GM12878 (cell line): Measurements from ENCODE around the gene CACNA1E.

Experiments used
- CHD2 ChIP-seq: IDR thresholded peaks from 2 replicates; pipeline ENCODE4 v1.6.1; 2011; ENCODE audit warnings: low read depth, low read length, improper control_type of control experiment, borderline replicate concordance
- CTCF ChIP-seq, 3 experiments: IDR thresholded peaks in 2 of 3; conservative IDR thresholded peaks in 1 of 3; 2 replicates each; pipeline ENCODE4 v1.5.1; 2011; ENCODE audit warnings: low read depth in 3 of 3, low read length in 3 of 3, mild to moderate bottlenecking in 3 of 3, control low read depth in 2 of 3, moderate library complexity in 2 of 3, inconsistent platforms in 1 of 3, mixed read lengths in 1 of 3; ENCODE audit not compliant: control insufficient read depth in 2 of 3, insufficient read depth in 1 of 3; ENCODE audit errors: extremely low read depth in 1 of 3
- ESRRA ChIP-seq: IDR thresholded peaks from 2 replicates; pipeline ENCODE4 v1.6.1; 2012; ENCODE audit warnings: mild to moderate bottlenecking, low read length, improper control_type of control experiment
- ETV6 ChIP-seq, 2 experiments: fragments of 450-650 bp in 1 of 2; IDR thresholded peaks in 1 of 2; conservative IDR thresholded peaks in 1 of 2; 2 replicates each; pipeline ENCODE4 v1.6.1; 2014; ENCODE audit warnings: antibody characterized with exemption in 1 of 2, borderline replicate concordance in 1 of 2, low read depth in 1 of 2, mild to moderate bottlenecking in 1 of 2, moderate library complexity in 1 of 2
- EZH2 ChIP-seq: IDR thresholded peaks from 2 replicates; pipeline ENCODE4 v1.6.1; 2012; ENCODE audit warnings: low read depth, mild to moderate bottlenecking, control low read depth, inconsistent platforms, low read length, borderline replicate concordance; ENCODE audit not compliant: control insufficient read depth
- KDM1A ChIP-seq: fragments of 200-600 bp; sonication (generic); IDR thresholded peaks from 2 replicates; pipeline ENCODE4 v1.6.1; 2016; ENCODE audit warnings: borderline replicate concordance
- MLLT1 ChIP-seq: fragments of 450-650 bp; IDR thresholded peaks from 2 replicates; pipeline ENCODE4 v1.6.1; 2016; ENCODE audit warnings: mild to moderate bottlenecking
- MXI1 ChIP-seq: fragments of 150-350 bp; IDR thresholded peaks from 2 replicates; pipeline ENCODE4 v1.6.1; 2011; ENCODE audit warnings: low read depth, mild to moderate bottlenecking, inconsistent platforms, low read length, improper control_type of control experiment
- MYC ChIP-seq: IDR thresholded peaks from 2 replicates; pipeline ENCODE4 v1.6.1; 2011; ENCODE audit warnings: mild to moderate bottlenecking, low read length, moderate library complexity, inconsistent platforms; ENCODE audit not compliant: insufficient read depth, insufficient replicate concordance, insufficient read length, severe bottlenecking
- POLR2A ChIP-seq: IDR thresholded peaks from 2 replicates; pipeline ENCODE4 v1.6.1; 2011; ENCODE audit warnings: low read depth, mild to moderate bottlenecking, low read length
- POLR2AphosphoS5 ChIP-seq: IDR thresholded peaks from 2 replicates; pipeline ENCODE4 v1.6.1; 2011; ENCODE audit warnings: mild to moderate bottlenecking, low read length, inconsistent platforms
- SIN3A ChIP-seq: IDR thresholded peaks from 2 replicates; pipeline ENCODE4 v1.6.1; 2012; ENCODE audit warnings: low read depth, low read length, improper control_type of control experiment
- SMC3 ChIP-seq: IDR thresholded peaks from 2 replicates; pipeline ENCODE4 v1.6.1; 2011; ENCODE audit warnings: low read length, improper control_type of control experiment, borderline replicate concordance
- ZNF24 ChIP-seq: fragments of 450-650 bp; IDR thresholded peaks from 2 replicates; pipeline ENCODE4 v1.6.1; 2017; ENCODE audit warnings: antibody characterized with exemption, mild to moderate bottlenecking

GRCh38 chr1:181557313-181557712, 74.0 kb downstream of the CACNA1E start:
- no peak for TF ChIP-seq MXI1
- TF ChIP-seq KDM1A: no peak
- TF ChIP-seq ZNF24: no peak
- TF ChIP-seq CTCF (IDR thresholded peaks at IDR 0.05 in 2 of 3, conservative IDR thresholded peaks at IDR 0.05 in 1 of 3; ENCODE audit: control insufficient read depth in 2 of 3, extremely low read depth in 1 of 3, insufficient read depth in 1 of 3, low read depth in 3 of 3, low read length in 3 of 3): no peak
- TF ChIP-seq EZH2: no peak
- TF ChIP-seq POLR2A: no peak
- TF ChIP-seq CHD2: no peak
- TF ChIP-seq MLLT1: no peak
- TF ChIP-seq SIN3A: no peak
- no peak for TF ChIP-seq ETV6 (conservative IDR thresholded peaks at IDR 0.05 in 1 of 2, IDR thresholded peaks at IDR 0.05 in 1 of 2; ENCODE audit: borderline replicate concordance in 1 of 2, low read depth in 1 of 2)
- no peak for TF ChIP-seq MYC
- no peak for TF ChIP-seq SMC3
- TF ChIP-seq ESRRA: no peak
- TF ChIP-seq POLR2AphosphoS5: no peak
